OCI-LY7 (cell line): ENCODE measurements around the gene SFRP4. TPM values are rescaled to one million over a fixed set of nuclear protein-coding genes. Genes with fewer than 3 reads are reported as not detected.

Experiments
- BruUV-seq: library from RNA; stranded (reverse); fragments of 400-500 nt; replicated peaks from 2 replicates; lab custom pipeline; 2021; lab: Mats Ljungman, UMichigan
- CTCF ChIA-PET: fragments of 300-600 bp; sonication (Branson Sonifier 250); formaldehyde crosslinking; loops from one replicate; lab custom pipeline; 2022; ENCODE audit warnings: antibody characterized with exemption; ENCODE audit not compliant: unreplicated experiment; lab: Charles Lee
- POLR2A ChIA-PET: fragments of 300-600 bp; sonication (Branson Sonifier 250); formaldehyde crosslinking; loops from one replicate; lab custom pipeline; 2022; ENCODE audit warnings: antibody characterized with exemption; lab: Charles Lee
- DNase-seq: peaks from one replicate; pipeline ENCODE4 v3.0.0-alpha.2; 2015; ENCODE audit warnings: low spot score
- H2AFZ ChIP-seq: fragments of 200-600 bp; sonication (generic), shearing (Covaris generic); 2 replicates; pipeline ENCODE4 v1.6.1; 2014; ENCODE audit warnings: mild to moderate bottlenecking, antibody characterized with exemption, low read length, moderate library complexity
- H3K27ac ChIP-seq: fragments of 200-600 bp; sonication (generic); 2 replicates; pipeline ENCODE4 v1.5.1; 2014; ENCODE audit warnings: mixed run types, low read depth, mild to moderate bottlenecking, moderate library complexity, low read length, inconsistent platforms; ENCODE audit not compliant: poor library complexity, severe bottlenecking
- H3K36me3 ChIP-seq: fragments of 200-600 bp; sonication (generic); 2 replicates; pipeline ENCODE4 v1.6.1; 2014; ENCODE audit warnings: mild to moderate bottlenecking, antibody characterized with exemption, low read length, moderate library complexity, mixed read lengths; ENCODE audit not compliant: insufficient read depth
- H3K4me1 ChIP-seq: fragments of 200-600 bp; sonication (generic); 2 replicates; pipeline ENCODE4 v1.5.1; 2014; ENCODE audit warnings: mild to moderate bottlenecking, low read length; ENCODE audit not compliant: insufficient read depth, poor library complexity, severe bottlenecking
- H3K4me2 ChIP-seq: fragments of 200-600 bp; sonication (generic); 2 replicates; pipeline ENCODE4 v1.6.1; 2014; ENCODE audit warnings: mild to moderate bottlenecking, low read length
- H3K4me3 ChIP-seq: fragments of 200-600 bp; sonication (generic); 2 replicates; pipeline ENCODE4 v1.5.1; 2014; ENCODE audit warnings: mild to moderate bottlenecking, low read depth, low read length; ENCODE audit not compliant: poor library complexity, severe bottlenecking
- H3K79me2 ChIP-seq: fragments of 200-600 bp; sonication (generic); 2 replicates; pipeline ENCODE4 v1.6.1; 2016; ENCODE audit warnings: low read depth, mild to moderate bottlenecking, low read length, moderate library complexity, mixed read lengths; ENCODE audit not compliant: insufficient read depth
- H3K9me2 ChIP-seq: fragments of 200-600 bp; sonication (generic); 2 replicates; pipeline ENCODE4 v1.6.1; 2016; ENCODE audit warnings: mild to moderate bottlenecking, low read length, mixed read lengths; ENCODE audit not compliant: insufficient read depth
- H3K9me3 ChIP-seq: fragments of 200-600 bp; sonication (generic); 2 replicates; pipeline ENCODE4 v1.6.1; 2014; ENCODE audit warnings: mild to moderate bottlenecking, mixed run types, low read length, mixed read lengths
- H4K20me1 ChIP-seq: fragments of 200-600 bp; sonication (generic); 2 replicates; pipeline ENCODE4 v1.6.1; 2014; ENCODE audit warnings: mild to moderate bottlenecking, antibody characterized with exemption, low read length, moderate library complexity, mixed read lengths; ENCODE audit not compliant: insufficient read depth
- EZH2phosphoT487 ChIP-seq: fragments of 200-600 bp; sonication (generic); IDR thresholded peaks from 2 replicates; pipeline ENCODE4 v1.6.1; 2018; ENCODE audit warnings: low read depth, borderline replicate concordance, mild to moderate bottlenecking, mixed run types, antibody characterized with exemption, low read length, moderate library complexity, mixed read lengths
- intact Hi-C: fragments of 100-400 bp; cut with micrococcal nuclease; formaldehyde crosslinking; loops from one replicate; pipeline ENCODE4 v1.10.0; 2022; ENCODE audit not compliant: unreplicated experiment
- total RNA-seq, 2 experiments: library from RNA; depleted of rRNA in 1 of 2; stranded (reverse); fragments of >200 nt in 1 of 2; shearing (Covaris generic) in 1 of 2; gene quantifications; 2 replicates each; pipeline ENCODE4 v1.2.3, GENCODE V29; 2014 to 2022
- TF ChIP-seq, protein P1 (sequence below): fragments of 200-600 bp; sonication (generic); conservative IDR thresholded peaks from 2 replicates; pipeline ENCODE4 v1.5.1; 2014; ENCODE audit warnings: mild to moderate bottlenecking, antibody characterized with exemption, low read length, moderate library complexity, mixed read lengths

Gene SFRP4
- total RNA-seq, 2 experiments from 2014 or later = not detected

- H2AFZ ChIP-seq = no peak overlapping the region
- TF ChIP-seq EZH2phosphoT487 = no peak
- TF ChIP-seq, protein P1, sequence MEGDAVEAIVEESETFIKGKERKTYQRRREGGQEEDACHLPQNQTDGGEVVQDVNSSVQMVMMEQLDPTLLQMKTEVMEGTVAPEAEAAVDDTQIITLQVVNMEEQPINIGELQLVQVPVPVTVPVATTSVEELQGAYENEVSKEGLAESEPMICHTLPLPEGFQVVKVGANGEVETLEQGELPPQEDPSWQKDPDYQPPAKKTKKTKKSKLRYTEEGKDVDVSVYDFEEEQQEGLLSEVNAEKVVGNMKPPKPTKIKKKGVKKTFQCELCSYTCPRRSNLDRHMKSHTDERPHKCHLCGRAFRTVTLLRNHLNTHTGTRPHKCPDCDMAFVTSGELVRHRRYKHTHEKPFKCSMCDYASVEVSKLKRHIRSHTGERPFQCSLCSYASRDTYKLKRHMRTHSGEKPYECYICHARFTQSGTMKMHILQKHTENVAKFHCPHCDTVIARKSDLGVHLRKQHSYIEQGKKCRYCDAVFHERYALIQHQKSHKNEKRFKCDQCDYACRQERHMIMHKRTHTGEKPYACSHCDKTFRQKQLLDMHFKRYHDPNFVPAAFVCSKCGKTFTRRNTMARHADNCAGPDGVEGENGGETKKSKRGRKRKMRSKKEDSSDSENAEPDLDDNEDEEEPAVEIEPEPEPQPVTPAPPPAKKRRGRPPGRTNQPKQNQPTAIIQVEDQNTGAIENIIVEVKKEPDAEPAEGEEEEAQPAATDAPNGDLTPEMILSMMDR = no peak
- ChIA-PET POLR2A (no interaction called here), CTCF (no interaction called here)
- no peaks in the 10 kb centered on the region for H3K4me1 ChIP-seq
- no peaks in the 10 kb centered on the region for H3K79me2 ChIP-seq
- DNase-seq = no peak
- H3K4me2 ChIP-seq = no peak overlapping the region
- BruUV-seq = no TSS peak
- no peaks in the 10 kb centered on the region for H3K36me3 ChIP-seq
- H4K20me1 ChIP-seq = no peaks in the 10 kb centered on the region
- no peaks in the 10 kb centered on the region for H3K9me2 ChIP-seq
- intact Hi-C loops = no loop called here
- no peak overlapping the region for H3K4me3 ChIP-seq
- H3K27ac ChIP-seq = no peak overlapping the region
- H3K9me3 ChIP-seq = no peaks in the 10 kb centered on the region
These were observed 44.6 kb upstream of the SFRP4 start for GRCh38 chr7:37961251-37961650.

GRCh38 chr7:37960483-37960882 lies 43.9 kb upstream of the SFRP4 start:
- BruUV-seq = no TSS peak
- Histone ChIP-seq H3K4me2 (no peak overlapping the region), H3K9me3 (no peaks in the 10 kb centered on the region), H3K9me2 (no peaks in the 10 kb centered on the region), H3K79me2 (no peaks in the 10 kb centered on the region), H3K36me3 (no peaks in the 10 kb centered on the region), H3K27ac (no peak overlapping the region), H3K4me3 (no peak overlapping the region), H4K20me1 (no peaks in the 10 kb centered on the region), H2AFZ (no peak overlapping the region), H3K4me1 (no peaks in the 10 kb centered on the region)
- intact Hi-C loops = no loop called here
- CTCF ChIA-PET = no interaction called here
- POLR2A ChIA-PET = no interaction called here
- no peak for DNase-seq
- no peak for TF ChIP-seq EZH2phosphoT487
- TF ChIP-seq, protein P1 = no peak

- Histone ChIP-seq H3K4me2 (no peak overlapping the region), H3K9me2 (no peaks in the 10 kb centered on the region), H3K4me1 (no peaks in the 10 kb centered on the region), H4K20me1 (no peaks in the 10 kb centered on the region), H3K9me3 (no peaks in the 10 kb centered on the region), H3K36me3 (no peaks in the 10 kb centered on the region), H3K4me3 (no peak overlapping the region), H2AFZ (no peak overlapping the region), H3K79me2 (no peaks in the 10 kb centered on the region), H3K27ac (no peak overlapping the region)
- intact Hi-C loops = no loop called here
- ChIA-PET POLR2A (no interaction called here), CTCF (no interaction called here)
- TF ChIP-seq, protein P1 = no peak
- no TSS peak for BruUV-seq
- no peak for DNase-seq
These were observed 40.8 kb upstream of the SFRP4 start for GRCh38 chr7:37957221-37957970.
